Head of caudate nucleus (tissue), 42 donors: ENCODE results near the gene FRMD4B.
A peak's percentile ranks its signal among the peaks of the same experiment; 100 is the strongest.

Experiments used
- DNase-seq, 42 donors: peaks; one replicate each; pipeline versions ENCODE4 v3.0.0 to v3.0.0-alpha.2; 2020 to 2021; ENCODE audit warnings: mixed read lengths in 7 of 42
- intact Hi-C: fragments of 100-400 bp; cut with DNase I; formaldehyde crosslinking; loops from one replicate; pipeline ENCODE4 v1.15.0; 2022

FRMD4B gene

DNA sequence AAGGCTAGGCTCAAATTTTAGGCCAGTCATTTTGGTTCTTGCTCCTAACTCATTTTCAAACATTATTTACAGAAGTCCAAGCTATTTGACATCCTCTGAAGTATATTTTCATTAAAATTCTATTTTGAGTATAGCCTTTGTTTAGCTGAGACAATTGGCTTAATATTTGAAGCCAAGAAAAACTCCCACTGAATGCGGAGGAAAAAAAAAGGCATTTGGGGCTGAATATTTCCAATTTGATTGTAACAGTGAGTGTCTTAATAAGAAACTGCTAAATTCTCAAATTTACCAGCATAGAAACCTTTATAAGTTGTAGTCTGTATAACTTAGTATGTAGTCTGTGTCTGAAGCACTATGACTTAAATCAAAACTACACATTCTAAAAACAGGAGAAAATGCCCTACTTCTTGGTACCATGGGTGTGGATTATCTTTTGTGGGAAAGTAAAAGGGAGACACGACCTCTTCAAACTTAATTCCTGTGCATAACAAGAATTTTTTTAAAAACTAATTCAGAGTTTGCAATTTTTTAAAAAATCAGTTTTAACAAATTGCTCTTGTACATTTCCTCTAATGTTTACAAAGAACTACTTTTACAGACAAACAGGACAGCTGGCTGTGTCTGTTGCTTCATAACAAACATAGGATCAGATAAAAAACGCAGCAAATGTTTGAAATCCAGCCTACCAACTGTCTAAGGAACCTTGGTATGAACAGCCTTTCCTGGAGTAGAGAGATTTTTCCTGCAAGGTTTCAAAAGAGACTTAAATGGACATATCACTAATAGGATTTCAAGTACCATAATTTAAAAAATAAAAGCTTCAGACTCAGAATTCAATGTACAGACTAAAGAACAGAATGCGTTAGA, 210.8 kb downstream of the FRMD4B start:
- no peak for DNase-seq
- intact Hi-C loops = no loop called here

- intact Hi-C loops = no loop called here
- no peak for DNase-seq
These were observed 211.4 kb downstream of the FRMD4B start for GRCh38 chr3:69174445-69174844.

GRCh38 chr3:69172058-69172457, 213.8 kb downstream of the FRMD4B start:
- intact Hi-C loops = no loop called here
- DNase-seq = no peak

DNA sequence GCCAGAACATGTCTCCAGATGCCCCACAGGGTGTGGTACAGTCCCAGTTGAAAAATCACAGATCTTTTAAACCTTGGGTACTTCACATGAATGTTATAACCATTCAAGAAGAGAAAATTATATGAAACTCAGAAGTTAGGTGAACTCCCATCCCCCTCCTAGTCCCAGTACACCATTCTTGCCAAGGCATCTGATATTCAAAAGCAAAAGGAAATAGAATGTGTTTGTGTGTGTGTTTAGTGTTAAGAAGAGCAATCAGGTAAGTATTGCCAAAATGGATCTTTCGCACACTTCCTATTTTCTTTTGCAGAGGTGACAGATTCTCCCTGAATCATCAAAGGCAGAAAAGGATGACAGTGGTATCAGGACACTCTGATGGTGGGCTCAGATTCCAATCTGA, 219.4 kb downstream of the FRMD4B start:
- intact Hi-C loops = loop anchor here (10.0 kb wide), 1 partner anchor 258 kb away; no protein-coding TSS in a partner anchor
- no peak for DNase-seq

GRCh38 chr3:69165744-69166143, 220.1 kb downstream of the FRMD4B start:
- DNase-seq = no peak
- intact Hi-C loops = loop anchor here (10.0 kb wide), 1 partner anchor 259 kb away; no protein-coding TSS in a partner anchor

DNA sequence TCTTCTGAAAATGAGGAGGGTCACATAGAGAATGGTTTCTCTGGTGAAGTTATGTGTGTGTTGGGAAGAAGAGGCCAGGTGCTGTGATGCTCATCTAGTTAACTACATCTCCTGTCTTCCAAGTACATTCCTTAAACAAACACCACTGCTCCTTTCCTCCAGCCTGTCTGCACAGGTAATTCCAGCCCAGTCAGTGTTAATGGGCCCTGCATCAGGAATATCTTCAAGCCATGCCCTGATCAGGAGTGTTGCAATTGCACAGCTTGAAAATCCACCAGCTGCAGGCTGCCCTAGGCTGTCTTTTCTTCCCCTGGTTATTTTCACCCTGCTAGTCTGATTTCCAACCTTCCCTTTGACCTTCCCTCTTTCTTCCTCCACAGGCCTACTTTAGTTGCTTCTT, 221.6 kb downstream of the FRMD4B start:
- intact Hi-C loops = loop anchor here (5.0 to 10.0 kb wide), 2 partner anchors 261 to 508 kb away; no protein-coding TSS in a partner anchor
- no peak for DNase-seq

DNA sequence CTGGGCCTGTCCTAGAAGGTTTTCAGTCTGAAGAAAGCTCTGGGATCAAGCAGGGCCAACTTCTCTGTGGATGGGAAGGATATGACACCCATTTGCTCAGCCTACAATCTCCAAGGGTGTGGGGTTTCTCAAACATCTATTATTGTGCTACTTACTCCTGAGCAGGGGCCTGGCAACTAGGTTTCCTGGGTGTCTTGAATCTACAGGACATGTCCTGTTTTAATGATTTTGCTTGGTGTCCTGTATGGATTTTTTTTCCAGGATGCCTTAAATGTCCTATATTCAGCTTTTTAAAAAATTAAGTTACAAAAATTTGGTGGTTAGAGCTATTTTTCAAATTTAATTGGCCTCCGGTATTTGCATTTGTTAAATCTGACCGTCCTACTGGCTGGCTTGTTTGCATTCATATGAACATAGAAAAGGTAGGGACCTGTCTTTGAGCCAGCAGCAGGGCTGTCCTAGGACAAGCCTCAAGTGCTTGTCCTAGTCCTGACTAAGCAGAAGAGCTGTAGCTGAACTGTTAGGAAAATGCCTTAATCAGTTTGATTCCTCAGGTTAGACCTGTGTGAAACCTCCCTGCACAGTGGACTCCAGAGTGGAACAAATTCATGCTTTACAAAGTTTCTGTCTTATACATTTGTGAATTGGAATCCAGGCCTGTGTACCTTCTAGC, 223.4 kb downstream of the FRMD4B start:
- intact Hi-C loops = loop anchor here (1.0 to 10.0 kb wide), 3 partner anchors 144 to 510 kb away; no protein-coding TSS in a partner anchor

GRCh38 chr3:69161587-69162307, 224.1 kb downstream of the FRMD4B start:
- intact Hi-C loops = loop anchor here (1.0 to 10.0 kb wide), 3 partner anchors 145 to 511 kb away; no protein-coding TSS in a partner anchor
- DNase-seq = peak in 29 of 42 donors; percentile 13 to 83 (median 53)

More for the DNA sequence above, 223.4 kb downstream of the FRMD4B start:
- DNase-seq = no peak

DNA sequence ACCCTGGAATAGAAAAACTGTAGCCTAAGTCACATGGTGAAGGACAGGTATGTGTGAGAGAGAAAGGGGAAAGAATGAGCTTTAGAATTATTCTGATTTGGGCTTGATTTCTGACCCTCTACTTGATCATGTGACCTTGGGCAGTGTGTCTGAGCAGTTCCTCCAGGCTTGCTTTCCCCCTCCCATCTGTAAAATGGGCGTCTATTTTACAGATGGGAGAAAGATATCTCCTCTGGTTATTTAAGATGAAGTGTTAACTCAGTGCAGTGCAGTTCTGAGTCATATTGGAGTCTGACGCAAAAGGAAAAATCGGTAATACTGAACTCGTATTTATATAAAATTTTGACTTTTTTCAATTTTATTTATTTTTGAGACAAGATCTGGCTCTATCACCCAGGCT, 225.4 kb downstream of the FRMD4B start:
- intact Hi-C loops = loop anchor here (5.0 to 10.0 kb wide), 2 partner anchors 264 to 512 kb away; no protein-coding TSS in a partner anchor
- no peak for DNase-seq

DNA sequence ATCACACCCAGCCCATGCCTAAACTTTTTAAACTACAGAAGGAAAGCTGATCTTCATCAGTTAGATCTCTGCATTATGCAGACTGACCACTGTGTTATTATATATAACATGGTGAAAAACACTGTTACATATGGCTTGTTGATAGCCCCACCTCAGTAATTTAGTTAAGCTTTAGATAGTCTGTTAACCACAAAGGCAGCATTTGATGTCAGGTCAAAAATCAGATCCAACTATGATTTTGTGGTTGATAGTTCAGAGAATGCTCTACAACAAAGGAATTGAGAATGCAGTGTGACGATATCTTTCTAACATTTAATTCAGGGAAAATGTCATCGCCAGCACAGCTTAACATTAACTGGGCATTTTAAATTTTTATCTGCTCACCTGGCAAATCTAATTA, 225.8 kb downstream of the FRMD4B start:
- intact Hi-C loops = loop anchor here (5.0 to 10.0 kb wide), 2 partner anchors 265 to 512 kb away; no protein-coding TSS in a partner anchor
- no peak for DNase-seq

GRCh38 chr3:69149586-69149985, 236.3 kb downstream of the FRMD4B start:
- DNase-seq = no peak

GRCh38 chr3:69145688-69146087, 240.2 kb downstream of the FRMD4B start:
- no peak for DNase-seq
- intact Hi-C loops = no loop called here

More at GRCh38 chr3:69149586-69149985, 236.3 kb downstream of the FRMD4B start:
- intact Hi-C loops = no loop called here

GRCh38 chr3:69144631-69145245, 241.2 kb downstream of the FRMD4B start:
- intact Hi-C loops = no loop called here
- DNase-seq = no peak

DNA sequence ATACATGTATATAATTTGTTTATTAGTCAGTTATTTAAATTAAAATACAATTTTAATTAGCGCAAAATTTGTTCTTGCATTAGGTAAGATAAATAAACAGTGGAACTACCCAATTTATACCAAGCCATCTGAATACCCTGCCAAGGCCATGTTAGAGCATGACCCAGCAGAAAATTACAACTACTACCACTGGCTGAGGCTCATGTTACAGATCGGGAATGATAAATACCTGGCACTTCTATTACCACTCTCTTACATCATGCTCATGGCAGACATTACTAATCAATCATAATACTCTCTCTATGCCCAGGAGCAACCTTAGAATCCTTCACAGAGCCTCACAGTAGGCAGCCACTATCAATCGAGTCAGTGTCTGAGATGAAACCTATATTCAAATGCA, 242.3 kb downstream of the FRMD4B start:
- intact Hi-C loops = no loop called here
- DNase-seq = no peak

DNA sequence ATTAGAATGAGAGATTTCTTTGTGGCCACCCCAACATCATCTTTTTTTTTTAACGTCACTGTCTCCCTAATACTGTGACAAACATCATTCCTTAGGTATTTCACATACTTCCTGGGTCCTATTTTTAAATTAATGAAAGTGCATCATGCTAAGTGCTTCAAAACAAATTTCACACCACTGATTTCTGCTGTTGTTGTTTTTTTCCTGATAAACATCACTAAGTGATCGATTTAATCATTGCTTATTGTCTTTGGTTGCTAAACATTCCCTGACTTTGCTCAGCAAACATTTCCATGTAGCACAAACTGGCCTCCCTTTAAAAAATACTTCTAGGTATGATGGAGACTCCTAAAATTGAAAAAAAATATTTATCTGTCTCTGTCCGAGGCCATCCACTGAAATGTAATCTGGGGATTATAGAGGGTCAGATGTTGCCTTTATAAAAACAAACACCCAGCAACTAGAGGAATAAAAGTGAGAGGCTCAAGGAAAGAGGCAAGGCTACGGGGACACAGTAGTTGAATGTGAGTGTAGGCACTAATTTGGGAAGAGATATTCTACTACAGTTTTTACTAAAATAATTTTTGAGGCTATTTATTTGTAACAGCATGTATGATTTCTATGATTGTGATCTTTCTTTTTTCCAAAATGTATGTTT, 243.0 kb downstream of the FRMD4B start:
- DNase-seq = no peak
- intact Hi-C loops = no loop called here

- no peak for DNase-seq
- intact Hi-C loops = no loop called here
These were observed 243.8 kb downstream of the FRMD4B start for GRCh38 chr3:69142090-69142489.

- intact Hi-C loops = no loop called here
- no peak for DNase-seq
These were observed 244.6 kb downstream of the FRMD4B start for GRCh38 chr3:69141313-69141712.

- DNase-seq = no peak
- intact Hi-C loops = no loop called here
These were observed 248.5 kb downstream of the FRMD4B start for GRCh38 chr3:69137412-69137811.
